Measurements from ENCODE around the gene BOD1L1.

Gene BOD1L1

GRCh38 chr4:13538427-13538973 is 89.0 kb downstream of the BOD1L1 start:
- DNase-seq, result no peak

DNA sequence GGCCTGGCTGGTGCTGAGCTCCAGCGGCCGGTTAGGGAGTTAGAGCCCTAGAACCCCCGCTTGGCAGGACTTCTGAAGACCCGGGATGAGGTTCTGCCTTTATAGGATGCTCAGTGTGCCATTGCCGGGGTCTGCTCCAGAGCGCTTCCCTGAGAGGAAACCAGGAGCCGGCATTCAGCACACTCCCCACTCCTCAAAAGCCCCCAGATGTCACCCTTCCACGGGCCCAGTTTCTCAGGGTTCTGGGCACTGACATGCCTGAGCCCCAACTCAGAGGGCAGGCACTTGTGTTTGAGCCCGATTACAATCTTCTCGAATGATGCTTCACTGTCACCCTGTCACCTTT is 89.7 kb downstream of the BOD1L1 start:
- DNase-seq, result no peak

DNA sequence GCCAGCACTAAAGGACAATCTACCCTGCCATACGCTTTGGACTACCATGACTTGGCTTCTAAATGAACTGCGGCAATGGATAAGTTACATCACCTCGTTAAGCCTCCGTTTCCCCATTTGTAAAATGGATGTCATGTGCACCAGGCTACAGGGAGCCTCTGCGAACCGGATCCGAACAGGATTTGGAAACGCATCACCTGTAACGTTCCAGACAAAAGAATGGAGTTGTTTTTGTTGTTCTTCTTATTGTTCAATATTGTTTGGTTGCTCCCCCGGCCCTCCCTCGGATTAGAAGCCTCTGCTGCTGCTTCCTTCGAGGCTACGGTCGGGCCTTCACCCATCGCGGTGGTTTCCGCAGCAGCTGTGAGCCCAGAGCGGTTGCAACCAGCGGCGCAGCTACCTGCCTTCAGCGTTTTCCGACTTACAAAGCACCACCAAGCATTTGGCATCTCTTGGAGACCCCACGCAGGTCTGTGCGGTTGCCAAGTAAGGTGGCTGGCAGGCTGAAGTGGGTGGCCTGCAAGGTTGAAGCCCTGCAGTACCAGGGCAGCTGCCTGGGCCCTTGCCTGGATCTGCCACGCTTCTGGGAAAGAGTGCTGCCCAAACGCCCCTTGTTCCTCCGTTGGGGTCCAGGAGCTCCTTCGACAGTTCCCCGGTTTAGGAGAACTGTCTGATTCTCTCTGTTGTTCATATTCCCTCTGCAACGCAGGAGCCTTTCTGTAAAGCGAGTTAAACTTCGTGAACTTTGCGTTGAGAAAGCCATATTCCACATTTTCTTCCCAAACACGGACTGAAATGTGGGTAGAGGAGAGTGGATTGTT is 90.3 kb downstream of the BOD1L1 start:
- DNase-seq, result no peak

DNA sequence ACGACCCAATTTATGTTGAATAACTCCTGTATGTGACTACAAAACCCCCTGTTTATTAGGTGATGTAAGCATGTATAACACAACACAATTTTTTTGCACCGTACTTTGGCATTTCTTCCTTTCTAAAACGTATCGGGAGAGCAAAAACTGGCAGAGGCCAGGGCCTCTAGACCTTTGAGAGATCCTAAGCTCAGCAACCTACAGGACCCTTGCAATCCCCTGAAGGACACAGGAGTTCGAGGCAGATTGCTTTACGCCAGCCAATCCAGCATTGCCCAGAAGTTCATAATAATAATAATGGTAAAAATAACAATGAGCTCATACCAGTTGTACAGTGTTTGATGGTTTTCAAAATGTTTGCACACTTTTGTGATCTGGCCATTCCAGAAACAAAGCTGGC is 90.9 kb downstream of the BOD1L1 start:
- DNase-seq, result no peak

- no peak for DNase-seq
Measured at GRCh38 chr4:13535708-13536361, 91.7 kb downstream of the BOD1L1 start.

GRCh38 chr4:13535118-13535517 is 92.4 kb downstream of the BOD1L1 start:
- DNase-seq, result no peak

- no peak for DNase-seq
Measured at GRCh38 chr4:13534344-13535063, 93.0 kb downstream of the BOD1L1 start.

GRCh38 chr4:13533670-13534343 is 93.7 kb downstream of the BOD1L1 start:
- DNase-seq, result no peak

- DNase-seq, result no peak
Measured at GRCh38 chr4:13531625-13531998, 95.9 kb downstream of the BOD1L1 start.

GRCh38 chr4:13530823-13531624 is 96.5 kb downstream of the BOD1L1 start:
- DNase-seq, result no peak

DNA sequence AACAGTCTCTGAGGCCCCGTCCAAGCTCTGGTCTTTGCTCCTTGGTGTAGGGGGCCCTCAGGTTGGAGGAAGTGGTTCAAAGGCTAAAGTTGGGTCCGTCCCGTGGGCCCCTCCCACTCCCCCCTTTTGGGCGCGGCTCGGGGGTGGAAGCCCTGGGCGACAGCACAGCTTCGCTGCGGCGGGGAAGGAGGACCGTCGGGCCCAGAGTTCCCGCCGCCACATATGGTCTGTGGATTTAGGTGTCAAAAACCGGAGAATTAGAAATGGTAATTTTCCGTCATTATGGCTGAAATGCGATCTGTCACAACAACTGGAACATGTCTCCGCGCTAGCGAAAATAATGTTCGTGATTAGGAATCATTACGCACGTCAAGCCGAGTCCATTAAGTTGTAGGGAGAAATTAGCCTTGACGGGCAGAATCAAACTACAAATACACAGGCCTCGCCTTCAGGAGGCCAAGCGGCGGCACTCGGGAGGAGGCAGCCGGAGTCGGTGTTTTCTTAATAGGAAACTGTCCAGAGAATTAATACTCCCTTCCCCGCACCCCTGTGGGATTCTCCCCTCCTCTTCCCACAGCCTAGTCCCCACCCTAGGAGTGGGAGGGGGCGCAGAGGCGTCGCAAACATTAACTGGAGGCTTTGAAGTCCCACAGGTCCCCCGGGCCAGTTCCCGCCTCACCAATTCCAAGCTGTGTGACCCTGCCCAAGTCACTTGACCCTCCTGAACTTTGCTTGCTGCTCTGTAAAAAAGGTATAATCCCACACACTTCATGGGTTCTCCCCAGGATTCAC is 98.2 kb downstream of the BOD1L1 start:
- DNase-seq, result no peak

DNA sequence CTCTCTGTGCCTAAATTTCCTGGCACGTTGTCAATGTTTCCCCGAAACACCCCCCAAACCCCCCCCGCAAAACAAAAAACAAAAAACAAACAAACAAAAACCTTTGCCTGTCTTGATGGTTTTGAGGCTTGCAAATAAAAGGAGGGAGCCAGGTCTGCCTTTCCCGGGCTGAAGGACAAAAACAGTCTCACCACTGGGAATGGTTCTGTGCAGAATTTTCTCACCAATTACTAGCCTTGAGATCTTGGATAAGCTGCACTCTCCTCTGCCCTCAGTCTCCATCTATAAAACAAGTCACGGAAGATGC is 98.8 kb downstream of the BOD1L1 start:
- no peak for DNase-seq

GRCh38 chr4:13527981-13528820 is 99.3 kb downstream of the BOD1L1 start:
- DNase-seq, result no peak

GRCh38 chr4:13527192-13527980 is 100.1 kb downstream of the BOD1L1 start:
- no peak for DNase-seq

GRCh38 chr4:13526658-13527057 is 100.9 kb downstream of the BOD1L1 start:
- DNase-seq, result no peak

DNA sequence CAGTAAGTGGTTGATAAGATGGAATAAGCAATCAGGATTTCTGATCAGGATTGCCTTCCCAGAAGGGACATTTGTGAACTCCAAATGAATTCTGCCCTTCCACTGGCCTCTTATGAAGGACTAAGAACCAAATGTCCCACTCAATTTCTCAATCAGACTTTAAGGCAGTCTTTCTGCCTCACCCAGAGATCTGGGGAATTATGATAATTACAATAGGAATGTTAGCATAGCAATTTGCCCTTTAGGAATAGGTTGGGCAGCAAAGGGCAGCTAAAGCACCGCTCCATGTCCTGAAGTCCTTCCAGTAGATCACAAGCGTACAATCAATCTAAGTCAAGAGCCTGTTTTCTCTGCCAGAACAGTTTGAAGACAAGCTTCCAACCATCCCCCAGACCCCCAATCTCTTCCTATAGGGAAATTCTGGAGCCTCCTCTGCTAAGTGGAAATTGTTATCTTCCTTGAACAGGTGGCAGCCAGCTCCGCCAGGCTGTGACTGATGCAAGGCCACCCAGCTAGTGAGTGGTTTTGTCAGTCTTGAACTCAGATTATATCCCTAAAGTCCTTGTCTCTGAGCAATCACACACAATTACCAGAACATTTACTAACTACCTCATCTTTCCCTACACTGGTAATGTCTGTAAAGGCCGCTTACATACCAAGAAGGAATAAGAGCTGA is 101.8 kb downstream of the BOD1L1 start:
- no peak for DNase-seq

GRCh38 chr4:13524504-13525243 is 102.9 kb downstream of the BOD1L1 start:
- no peak for DNase-seq

All from CD4-positive, alpha-beta T cell treated with Interferon alpha-2 for 1 hour (primary cell).